Measurements from ENCODE around the gene RTRAF. TPM values are rescaled to one million over a fixed set of nuclear protein-coding genes. Genes with fewer than 3 reads are reported as not detected.

Gene RTRAF
- total RNA-seq, 2 donors from 2014 or later: 75.4 to 80.7 TPM

DNA sequence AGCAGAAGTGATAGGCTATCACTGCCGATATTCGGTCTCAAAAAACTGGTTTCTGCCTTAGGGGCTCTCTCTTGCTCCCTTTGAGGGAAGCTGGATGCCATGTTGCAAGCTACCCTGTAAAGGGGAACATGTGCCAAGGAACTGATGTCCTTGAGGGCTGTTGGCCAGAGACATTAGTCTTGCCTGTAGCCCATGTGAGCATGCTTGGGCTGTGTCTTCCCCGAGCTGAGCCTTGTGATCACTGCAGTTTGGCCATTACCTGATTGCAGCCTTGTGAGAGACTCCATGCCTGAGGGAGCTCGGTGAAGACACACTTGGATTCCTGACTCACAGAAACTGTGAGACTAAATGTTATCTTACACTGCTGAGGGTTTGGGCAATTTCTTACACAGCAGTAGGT lies 18.8 kb downstream of the RTRAF start:
- no peak overlapping the region for H3K27ac ChIP-seq
- no peaks in the 10 kb centered on the region for H3K27me3 ChIP-seq
- no peak overlapping the region for H3K4me3 ChIP-seq
- no peak for TF ChIP-seq CTCF (IDR thresholded peaks at IDR 0.05)
- peaks cover 0 to 45% of the 10 kb centered on the region in 2 donors for H3K4me1 ChIP-seq
- no peaks in the 10 kb centered on the region for H3K9me3 ChIP-seq
- DNase-seq (ENCODE audit: low spot score): no peak
- peaks cover 78% of the 10 kb centered on the region for H3K36me3 ChIP-seq

- H3K27me3 ChIP-seq: no peaks in the 10 kb centered on the region
- DNase-seq (ENCODE audit: low spot score): no peak
- no peaks in the 10 kb centered on the region for H3K9me3 ChIP-seq
- peaks cover 0 to 52% of the 10 kb centered on the region in 2 donors for H3K4me1 ChIP-seq
- peak overlapping the region; percentile 80 to 85 for H3K27ac ChIP-seq
- no peak for TF ChIP-seq CTCF (IDR thresholded peaks at IDR 0.05)
- no peak overlapping the region for H3K4me3 ChIP-seq
- peaks cover 58% of the 10 kb centered on the region for H3K36me3 ChIP-seq
These were observed 20.9 kb downstream of the RTRAF start for GRCh38 chr14:52010173-52010693.

- peak overlapping the region; percentile 80 to 85 for H3K27ac ChIP-seq
- H3K4me3 ChIP-seq: no peak overlapping the region
- H3K36me3 ChIP-seq: peaks cover 46% of the 10 kb centered on the region
- H3K4me1 ChIP-seq: peaks cover 0 to 57% of the 10 kb centered on the region in 2 donors
- no peak for DNase-seq (ENCODE audit: low spot score)
- no peak for TF ChIP-seq CTCF (IDR thresholded peaks at IDR 0.05)
- no peaks in the 10 kb centered on the region for H3K27me3 ChIP-seq
- no peaks in the 10 kb centered on the region for H3K9me3 ChIP-seq
These were observed 22.2 kb downstream of the RTRAF start for GRCh38 chr14:52011523-52011922.

- H3K4me3 ChIP-seq: no peak overlapping the region
- H3K4me1 ChIP-seq: peaks cover 0 to 60% of the 10 kb centered on the region in 2 donors
- no peaks in the 10 kb centered on the region for H3K9me3 ChIP-seq
- H3K27ac ChIP-seq: peak overlapping the region; percentile 80 to 85
- DNase-seq (ENCODE audit: low spot score): no peak
- peaks cover 37% of the 10 kb centered on the region for H3K36me3 ChIP-seq
- TF ChIP-seq CTCF (IDR thresholded peaks at IDR 0.05): no peak
- no peaks in the 10 kb centered on the region for H3K27me3 ChIP-seq
These were observed 23.3 kb downstream of the RTRAF start for GRCh38 chr14:52012635-52013034.

DNA sequence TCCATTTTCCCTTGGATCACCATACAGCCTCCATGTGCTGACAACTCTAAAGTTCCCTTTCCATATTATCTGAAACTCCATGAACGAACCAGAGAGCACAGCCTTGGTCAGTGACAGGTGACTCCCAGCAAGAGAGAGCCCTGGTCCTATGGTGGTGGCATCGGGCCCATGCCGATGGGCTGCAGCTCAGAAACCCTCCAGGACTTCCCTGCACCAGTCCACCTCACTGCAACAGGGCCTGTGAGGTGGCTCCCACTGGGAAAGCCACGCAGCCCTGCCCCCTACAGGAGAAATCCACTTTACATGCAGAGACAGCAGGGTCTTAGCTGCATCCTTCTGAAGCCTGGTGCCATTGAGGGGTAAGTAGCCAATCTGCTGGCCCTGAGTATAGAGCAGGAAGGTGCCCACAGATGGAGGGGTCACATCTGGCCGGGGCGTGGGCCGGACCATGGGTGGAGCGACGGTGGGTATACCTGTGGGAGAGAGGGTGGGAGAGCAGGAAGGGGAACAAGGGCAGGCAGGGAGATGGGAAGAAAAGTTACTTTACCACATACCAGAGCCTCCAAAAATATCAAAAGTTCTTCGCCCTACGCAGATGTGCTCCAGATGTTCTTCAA lies 24.7 kb downstream of the RTRAF start:
- DNase-seq (ENCODE audit: low spot score): no peak
- no peak for TF ChIP-seq CTCF (IDR thresholded peaks at IDR 0.05)
- Histone ChIP-seq H3K27me3 (no peaks in the 10 kb centered on the region), H3K36me3 (peaks cover 28% of the 10 kb centered on the region), H3K27ac (peak overlapping the region; percentile 80 to 85), H3K4me3 (no peak overlapping the region), H3K9me3 (no peaks in the 10 kb centered on the region), H3K4me1 (peaks cover 0 to 72% of the 10 kb centered on the region in 2 donors)

Data from right atrium auricular region (tissue), 2 donors.